ENCODE data around the gene RAB3IL1.
"Not testable (repeated sequence)": the region's sequence is repeated elsewhere in the genome, so short reads cannot be mapped to it uniquely, and the experiment has no call there.

Gene RAB3IL1

GRCh38 chr11:61885784-61886580, 31.4 kb downstream of the RAB3IL1 start:
- no peak for DNase-seq

DNA sequence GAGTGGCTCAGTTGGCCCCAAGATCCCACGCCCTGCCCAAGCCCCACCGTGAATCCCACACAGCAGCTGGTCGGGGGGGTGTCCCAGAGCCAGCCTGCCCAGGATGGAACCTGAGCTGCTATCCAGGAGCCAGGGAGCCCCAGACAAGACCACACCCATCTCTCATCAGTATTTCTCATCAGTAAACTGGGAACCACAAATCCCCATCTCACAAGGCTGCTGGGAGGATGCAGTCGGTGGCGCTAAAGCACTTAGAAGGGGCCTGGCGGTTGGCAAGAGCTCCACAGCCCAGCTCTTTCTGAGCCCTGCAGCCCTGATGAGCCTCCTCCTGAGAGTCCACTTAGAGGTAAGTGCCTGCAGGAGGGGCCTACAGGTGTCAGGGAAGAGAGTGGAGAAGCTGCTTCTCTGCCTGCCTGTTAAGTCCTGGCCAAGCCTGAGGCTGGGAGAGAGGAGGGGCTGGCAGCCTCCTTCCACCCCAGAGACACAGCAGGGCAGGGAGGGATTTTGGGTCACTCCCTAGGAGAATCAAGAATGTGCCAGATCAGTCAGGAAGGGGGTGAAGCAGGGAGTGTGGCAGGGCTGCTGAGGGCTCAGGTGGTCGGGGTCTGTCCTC, 32.1 kb downstream of the RAB3IL1 start:
- DNase-seq, result no peak

GRCh38 chr11:61883947-61884346, 33.4 kb downstream of the RAB3IL1 start:
- DNase-seq, result no peak

GRCh38 chr11:61883327-61883726, 34.0 kb downstream of the RAB3IL1 start:
- DNase-seq, result no peak

- DNase-seq, result no peak
These were observed 34.5 kb downstream of the RAB3IL1 start for GRCh38 chr11:61882879-61883278.

DNA sequence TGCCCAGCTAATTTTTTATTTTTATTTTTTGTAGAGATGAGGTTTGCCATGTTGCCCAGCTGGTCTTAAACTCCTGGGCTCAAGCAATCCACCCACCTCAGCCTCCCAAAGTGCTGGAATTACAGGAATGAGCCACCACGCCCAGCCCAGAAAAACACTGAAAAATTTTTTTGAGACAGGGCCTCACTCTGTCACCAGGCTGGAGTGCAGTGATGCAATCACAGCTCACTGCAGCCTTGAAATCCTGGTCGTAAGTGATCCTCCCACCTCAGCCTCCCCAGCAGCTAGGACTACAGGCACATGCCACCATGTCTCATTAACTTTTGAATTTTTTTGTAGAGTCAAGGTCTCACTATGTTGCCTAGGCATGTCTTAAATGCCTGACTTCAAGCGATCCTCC, 35.1 kb downstream of the RAB3IL1 start:
- DNase-seq, result not testable (repeated sequence)

DNA sequence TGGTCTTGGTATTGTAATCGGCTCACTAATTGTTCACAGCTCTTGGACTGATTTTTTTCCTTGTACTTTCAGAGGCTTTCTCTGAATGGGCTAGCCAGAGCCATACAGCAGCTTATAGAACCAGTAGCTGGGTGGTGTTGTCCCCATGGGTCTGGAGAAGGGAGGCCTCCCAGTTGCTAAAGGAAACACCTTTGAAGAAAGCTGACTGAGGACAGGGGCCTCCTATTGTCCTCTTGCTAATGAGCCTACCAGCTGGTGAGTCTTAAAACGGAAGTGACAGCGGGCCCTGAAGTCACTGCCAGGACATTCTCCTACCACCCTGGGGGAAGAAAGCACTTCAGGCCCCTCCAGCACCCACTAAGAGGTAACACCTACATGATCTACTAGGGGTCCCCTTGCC, 36.0 kb downstream of the RAB3IL1 start:
- DNase-seq, result no peak

DNA sequence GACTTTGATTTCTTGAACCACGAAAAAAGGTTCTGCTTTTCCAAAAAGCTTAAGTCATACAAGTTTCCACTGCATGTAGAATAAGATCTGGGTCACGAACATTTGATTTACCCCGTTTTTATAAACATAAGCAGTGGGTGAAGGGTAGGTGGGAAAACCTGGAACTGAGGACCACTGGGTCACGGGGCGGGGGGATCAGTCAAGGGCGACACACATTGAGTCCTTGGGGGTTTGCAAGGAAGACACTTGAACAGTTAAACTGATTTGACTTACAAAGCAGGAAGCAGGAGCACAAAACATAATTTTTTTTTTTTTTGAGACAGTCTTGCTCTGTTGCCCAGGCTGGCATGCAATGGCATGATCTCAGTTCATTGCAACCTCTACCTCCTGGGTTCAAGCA, 36.9 kb downstream of the RAB3IL1 start:
- no peak for DNase-seq

- no peak for DNase-seq
These were observed 37.3 kb downstream of the RAB3IL1 start for GRCh38 chr11:61880031-61880430.

- DNase-seq, result no peak
These were observed 38.2 kb downstream of the RAB3IL1 start for GRCh38 chr11:61879152-61879551.

DNA sequence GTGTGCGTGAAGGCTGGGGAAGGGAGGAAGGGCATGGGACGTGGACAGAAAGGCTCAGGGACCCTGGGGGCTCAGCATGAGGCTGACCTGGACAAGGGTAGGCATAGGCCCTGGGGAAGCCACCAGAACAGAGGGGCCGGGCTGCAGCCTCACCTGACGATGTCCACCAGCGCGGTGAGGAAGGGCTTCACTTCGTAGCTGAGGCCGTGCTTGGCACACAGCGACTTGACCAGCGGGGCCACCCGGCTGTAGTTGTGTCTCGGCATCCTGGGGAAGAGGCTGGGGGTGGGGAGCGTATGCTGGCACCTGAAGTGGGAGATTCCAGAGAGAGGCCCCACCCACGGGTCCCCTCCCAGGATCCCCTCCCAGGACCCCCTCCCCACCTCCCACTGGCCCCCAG, 41.7 kb downstream of the RAB3IL1 start:
- no peak for DNase-seq

DNA sequence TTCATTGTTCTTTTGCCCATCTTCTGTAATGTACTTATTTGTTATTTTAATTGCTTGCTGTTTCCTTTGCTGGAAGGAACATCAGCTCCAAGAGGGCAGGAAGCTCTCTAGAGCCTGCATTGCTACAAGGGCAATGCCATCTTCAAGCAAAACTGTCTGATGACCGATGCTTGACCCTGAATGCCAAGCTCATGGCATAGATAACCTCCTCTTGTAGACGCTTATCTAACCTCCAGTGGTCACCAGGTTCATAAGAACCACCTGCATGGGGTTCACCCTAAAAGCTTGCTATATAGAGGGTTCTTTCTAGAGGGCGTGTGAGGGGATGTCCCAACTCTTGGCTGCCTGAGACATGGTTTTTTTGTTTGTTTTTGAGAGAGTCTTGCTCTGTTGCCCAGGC, 42.5 kb downstream of the RAB3IL1 start:
- DNase-seq, result no peak

- no peak for DNase-seq
These were observed 43.0 kb downstream of the RAB3IL1 start for GRCh38 chr11:61874377-61874809.

- no peak for DNase-seq
These were observed 43.6 kb downstream of the RAB3IL1 start for GRCh38 chr11:61873588-61874376.

DNA sequence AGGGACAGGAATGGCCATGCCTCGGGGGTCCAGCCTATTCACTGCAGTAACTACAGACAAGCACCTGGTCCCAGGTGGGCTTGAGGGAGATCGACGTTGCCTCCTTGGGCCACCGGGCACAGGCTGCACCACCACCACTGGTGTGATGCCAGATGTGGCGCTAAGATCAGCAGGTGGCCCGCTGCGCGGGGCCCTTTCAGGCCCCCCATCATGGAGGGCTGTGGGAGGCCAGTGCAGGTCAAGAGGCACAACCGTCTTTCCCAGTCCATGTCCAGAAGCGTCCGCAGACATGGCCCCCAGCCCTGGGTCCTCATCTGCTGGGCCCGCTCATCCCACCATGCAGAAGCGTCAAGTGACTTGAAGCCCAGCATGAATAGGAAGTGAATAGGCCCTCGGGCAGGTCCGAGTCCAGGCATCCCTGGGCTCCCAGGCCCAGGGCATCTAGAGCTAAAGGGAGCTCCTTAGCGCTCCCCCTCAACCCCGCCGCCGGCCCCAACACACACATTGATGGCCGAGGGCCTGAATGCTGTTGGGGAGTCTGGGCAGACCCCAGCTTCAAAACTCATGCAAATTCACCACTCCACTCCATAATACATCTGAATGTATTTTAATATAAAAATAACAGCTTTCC, 44.3 kb downstream of the RAB3IL1 start:
- DNase-seq, result no peak

- peak; percentile 76 for DNase-seq
These were observed 46.2 kb downstream of the RAB3IL1 start for GRCh38 chr11:61871158-61871597.

- DNase-seq, result peak; percentile 32
These were observed 46.8 kb downstream of the RAB3IL1 start for GRCh38 chr11:61870541-61871031.

DNA sequence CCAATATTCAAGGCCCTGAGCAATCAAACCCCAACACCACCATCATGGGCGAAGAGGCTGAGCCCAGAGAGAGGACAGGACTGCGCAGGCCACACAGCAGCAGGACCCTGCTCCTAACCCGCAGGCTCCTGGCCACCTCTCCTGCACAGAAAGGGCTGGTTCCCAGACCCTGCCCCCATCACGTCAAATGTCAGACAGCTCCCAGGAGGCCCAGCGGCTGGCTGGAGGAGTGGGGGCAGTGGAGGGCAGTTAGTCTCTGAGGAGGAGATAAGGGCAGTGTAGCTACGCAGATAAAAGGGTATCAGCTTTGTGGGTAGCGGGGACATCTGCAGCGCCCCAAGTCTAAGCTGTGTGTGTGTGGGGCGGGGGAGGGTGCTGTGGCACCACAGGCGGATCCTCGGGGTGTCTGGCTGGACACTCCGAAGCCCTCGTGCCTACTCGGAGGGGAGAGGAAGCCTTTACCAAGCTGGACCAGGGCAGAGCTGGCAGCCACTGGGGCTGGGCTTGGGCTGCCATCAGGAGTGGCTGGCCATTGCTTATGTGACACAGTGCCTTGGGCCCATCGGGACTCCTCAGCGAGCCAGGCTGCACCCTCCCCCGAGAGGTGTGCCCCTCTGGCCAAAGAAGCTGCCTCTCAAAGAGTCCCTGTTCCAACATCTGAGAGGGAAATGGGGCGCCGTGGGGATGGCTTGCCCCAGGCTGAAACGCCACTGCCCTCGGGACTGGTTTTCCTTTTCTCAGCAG, 47.5 kb downstream of the RAB3IL1 start:
- DNase-seq, result no peak

DNA sequence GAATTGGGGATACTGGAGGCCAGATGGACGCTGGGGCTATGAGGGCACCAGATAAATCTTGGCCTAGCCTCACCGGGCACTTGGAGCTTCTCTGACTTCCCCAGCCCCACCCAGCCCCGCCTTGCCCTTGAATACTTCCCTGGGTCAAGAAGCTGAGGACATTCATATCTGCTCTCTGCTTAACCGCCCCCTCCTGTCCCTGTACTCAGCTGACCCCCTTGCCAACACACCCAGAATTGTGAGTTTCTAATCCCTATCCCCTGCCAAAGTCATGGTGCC, 48.0 kb downstream of the RAB3IL1 start:
- DNase-seq, result no peak

- no peak for DNase-seq
These were observed 48.6 kb downstream of the RAB3IL1 start for GRCh38 chr11:61868571-61869428.

DNA sequence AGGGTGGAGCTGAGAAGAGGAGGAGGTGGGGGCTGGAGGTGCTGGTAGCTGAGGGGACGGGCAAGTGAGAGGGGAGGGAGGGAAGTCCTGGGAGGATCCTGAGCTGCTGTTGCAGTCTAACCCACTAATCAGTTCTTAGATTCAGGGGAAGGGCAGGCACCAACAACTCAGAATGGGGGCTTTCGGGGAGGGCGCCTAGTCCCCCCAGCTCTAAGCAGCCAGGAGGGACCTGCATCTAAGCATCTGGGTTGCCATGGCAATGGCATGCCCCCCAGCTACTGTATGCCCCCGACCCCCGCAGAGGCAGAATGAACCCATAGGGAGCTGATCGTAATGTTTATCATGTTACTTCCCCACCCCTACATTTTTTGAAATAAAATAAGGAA, 50.4 kb downstream of the RAB3IL1 start:
- DNase-seq, result no peak
